Body of pancreas (tissue), 4 donors: Measurements from ENCODE around the gene MUC15.

Source experiments
- CTCF ChIP-seq, 7 experiments: fragments of 450-650 bp in 4 of 7; fragments of 200-600 bp in 3 of 7; sonication (generic) in 3 of 7; IDR thresholded peaks; one replicate each; pipeline ENCODE4 v1.5.1; 2016 to 2019; ENCODE audit warnings: antibody characterized with exemption in 7 of 7
- POLR2A ChIP-seq, 3 donors: fragments of 450-650 bp; IDR thresholded peaks; one replicate each; pipeline ENCODE4 v1.6.1; 2016; ENCODE audit warnings: antibody characterized with exemption in 3 of 3, mild to moderate bottlenecking in 2 of 3

DNA sequence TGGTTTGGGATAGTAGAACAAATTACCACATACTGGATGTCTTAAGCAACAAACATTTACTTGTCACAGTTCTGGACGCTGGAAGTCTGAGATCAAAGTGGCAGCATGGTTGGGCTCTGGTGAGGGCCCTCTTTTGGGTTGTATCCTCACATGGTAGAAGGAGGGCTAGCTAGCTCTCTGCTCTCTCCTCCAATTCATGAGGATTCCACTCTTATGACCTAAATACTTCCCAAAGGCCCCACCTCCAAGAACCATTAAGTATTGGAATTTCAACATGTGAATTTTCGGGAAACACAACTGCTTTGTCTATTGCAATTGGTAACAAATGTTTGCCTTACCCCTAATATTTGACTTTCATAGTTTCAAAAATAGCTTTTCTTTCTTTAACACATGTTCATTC, 52.6 kb downstream of the MUC15 start:
- TF ChIP-seq CTCF (IDR thresholded peaks at IDR 0.05) (no peak), POLR2A (IDR thresholded peaks at IDR 0.05) (no peak)
